HK-2 (cell line): ENCODE results near the gene DBX1.
A peak's percentile ranks its signal among the peaks of the same experiment; 100 is the strongest.
"Not testable (repeated sequence)": the region's sequence is repeated elsewhere in the genome, so short reads cannot be mapped to it uniquely, and the experiment has no call there.

Experiments
- DNase-seq: peaks from one replicate; pipeline ENCODE4 v3.0.0-alpha.2; 2018; ENCODE audit not compliant: unreplicated experiment

DBX1 gene

DNA sequence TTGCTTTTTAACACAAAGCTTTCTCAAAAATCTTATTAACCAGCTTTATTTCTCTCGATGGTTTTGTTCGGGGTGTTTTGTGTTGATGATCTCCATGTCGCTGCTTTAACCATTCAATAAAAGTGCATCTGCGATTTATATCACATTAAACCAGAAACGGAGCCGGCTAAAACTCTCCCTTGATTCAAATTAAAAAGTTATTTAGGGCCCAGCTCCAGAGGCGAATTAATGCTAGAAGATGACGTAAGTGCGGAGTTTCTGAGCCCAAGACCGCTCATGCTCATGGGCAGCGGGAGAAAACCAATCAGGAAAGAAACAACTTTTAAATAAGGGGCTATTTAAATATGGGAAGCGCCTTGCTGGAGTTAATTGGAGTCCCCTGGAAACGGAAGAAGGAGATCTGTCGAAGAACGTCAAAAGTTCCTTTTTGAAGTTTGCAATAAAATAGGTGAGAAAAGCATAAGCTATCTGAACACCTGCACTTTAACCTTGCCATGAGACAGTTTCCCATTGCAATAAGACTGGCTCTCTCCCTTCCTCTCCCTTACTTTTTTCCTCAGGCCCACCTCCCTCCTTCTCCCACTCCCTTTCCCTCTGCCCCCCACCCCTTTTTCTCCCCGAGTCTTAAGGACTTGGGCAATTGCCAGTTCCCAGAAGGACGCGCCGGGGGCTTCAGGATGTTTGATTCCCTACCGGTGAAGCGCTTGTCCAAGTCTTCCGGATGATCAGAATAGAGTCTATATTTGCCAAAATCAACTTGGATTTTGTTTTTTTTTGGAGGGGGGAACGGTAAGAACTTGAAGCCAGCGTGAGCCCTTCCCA is 1.9 kb upstream of the DBX1 start:
- no peak for DNase-seq

DNA sequence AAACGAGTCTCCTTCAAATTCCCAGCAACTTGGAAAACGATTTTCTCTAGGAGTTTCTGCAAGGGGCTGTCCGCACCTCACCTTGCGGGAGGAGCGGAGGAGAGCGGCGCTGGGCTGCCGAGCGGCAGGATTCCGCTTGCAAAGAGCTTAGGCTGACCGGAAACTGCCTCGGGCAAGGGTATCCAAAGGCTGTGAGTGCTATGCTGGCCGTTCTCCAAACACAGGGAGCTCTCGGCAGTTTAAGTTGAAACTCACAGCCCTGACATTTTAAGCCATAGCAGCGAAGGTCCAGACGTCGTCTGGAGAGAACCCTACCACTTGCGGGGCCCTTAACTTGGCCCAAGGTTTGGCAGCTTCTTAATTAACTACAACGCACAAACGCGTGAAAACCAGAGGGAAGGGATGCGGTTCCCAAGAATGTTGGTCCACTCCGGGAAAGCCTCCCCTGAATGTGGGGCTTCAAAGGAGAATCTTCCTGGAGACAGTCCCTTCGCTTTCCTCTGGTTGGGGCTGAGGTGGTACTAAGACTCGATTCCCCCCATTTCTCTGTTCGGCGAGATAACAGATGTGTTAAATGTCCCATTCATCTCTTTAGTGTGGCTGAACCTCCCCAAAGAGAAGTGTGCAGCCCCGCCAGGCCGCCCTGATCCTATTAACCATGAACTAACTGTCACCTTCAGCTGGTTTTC is 1.1 kb upstream of the DBX1 start:
- DNase-seq = no peak

DNA sequence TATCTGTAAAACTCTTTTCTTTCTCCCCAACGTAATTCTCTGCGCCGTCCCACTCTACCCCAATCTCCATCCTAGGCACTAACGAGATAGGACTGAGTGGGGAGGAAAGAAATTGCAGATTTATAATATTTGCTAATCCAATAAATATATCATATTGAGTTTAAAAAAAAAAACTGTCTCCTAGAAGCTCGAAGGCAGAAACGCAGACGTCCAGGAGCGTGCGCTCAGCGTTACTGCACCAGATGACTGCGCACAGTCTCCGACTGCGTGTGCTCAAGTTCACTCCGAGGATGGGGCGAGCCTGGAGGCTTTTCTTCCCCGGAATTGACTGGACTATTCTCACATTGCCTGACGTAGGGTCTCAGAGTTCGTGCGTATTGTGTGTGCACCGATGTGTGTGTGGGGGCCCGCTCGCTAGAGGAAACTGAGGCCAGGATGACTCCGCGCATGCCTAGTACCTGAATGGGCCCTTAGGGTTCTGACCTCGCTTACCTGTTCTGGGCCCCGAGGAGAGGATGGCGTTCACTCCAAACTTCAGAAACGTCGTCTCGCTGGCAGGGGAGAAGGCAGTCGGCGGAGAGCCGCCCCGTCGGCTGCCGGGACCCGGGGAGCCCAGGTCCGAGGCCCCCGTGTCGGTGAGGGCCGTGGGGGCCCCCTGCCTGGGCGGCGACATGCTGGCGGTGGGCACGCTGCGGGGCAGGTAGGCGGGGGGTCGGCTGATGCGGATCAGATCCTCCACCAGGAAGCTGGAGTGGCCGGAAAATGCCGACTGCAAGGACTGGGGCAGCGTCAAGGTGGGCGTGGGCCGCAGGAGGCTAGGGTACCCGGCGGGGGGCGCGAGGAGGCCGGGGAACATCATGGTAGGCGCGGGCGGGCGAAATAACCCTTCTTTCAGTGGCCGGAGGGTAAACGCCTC is 551 bp downstream of the DBX1 start:
- DNase-seq = no peak

DNA sequence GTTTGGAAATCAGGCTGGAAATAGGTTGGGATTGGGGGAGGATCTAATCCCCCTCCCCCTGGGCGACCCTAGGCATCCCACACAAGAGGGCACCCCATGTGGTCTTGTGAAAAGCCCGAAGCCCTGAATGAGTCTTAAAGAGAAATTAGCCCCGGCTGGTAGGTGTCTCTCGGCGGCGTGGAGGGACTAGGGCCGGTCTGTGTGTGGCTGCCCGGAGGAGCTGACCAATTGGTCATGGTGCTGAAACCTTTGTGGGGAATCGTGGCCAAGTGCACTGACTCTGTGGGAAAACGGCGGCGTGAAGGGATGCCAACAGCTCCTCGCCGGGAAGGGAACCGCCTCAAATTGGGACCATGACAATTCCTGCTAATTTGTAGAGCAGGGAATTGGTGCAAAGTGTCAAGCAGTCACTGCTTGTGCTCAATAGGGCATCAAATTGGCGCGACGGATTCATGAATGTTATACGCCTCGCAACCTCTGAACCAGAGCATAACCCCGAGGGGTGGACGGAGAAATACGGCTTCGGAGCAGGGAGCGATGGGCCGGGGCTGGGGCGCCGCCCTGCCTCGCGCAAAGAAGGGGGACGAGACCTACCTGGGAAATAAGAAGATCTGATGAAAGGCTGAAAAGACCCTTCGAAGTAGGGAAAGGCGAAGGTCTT is 1.5 kb downstream of the DBX1 start:
- peak; percentile 26 for DNase-seq

DNA sequence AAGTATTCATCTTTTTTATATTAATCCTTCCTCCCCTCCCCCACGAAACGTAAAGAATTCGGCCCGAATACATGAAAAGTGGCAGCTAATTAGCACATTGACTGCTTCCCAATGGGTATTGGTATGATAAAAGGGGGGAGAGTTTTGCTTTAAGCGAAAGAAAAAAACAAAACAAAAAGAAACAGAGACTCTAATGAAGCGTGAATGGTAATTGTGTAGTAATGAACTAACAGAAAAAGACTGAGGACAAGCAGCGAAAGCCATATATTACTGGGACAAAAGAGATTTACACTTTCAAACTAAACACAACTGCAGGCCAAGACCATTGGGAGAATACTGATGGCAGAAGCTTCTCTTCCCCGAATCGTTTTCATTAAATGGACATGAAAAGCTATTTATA is 2.5 kb downstream of the DBX1 start:
- no peak for DNase-seq

DNA sequence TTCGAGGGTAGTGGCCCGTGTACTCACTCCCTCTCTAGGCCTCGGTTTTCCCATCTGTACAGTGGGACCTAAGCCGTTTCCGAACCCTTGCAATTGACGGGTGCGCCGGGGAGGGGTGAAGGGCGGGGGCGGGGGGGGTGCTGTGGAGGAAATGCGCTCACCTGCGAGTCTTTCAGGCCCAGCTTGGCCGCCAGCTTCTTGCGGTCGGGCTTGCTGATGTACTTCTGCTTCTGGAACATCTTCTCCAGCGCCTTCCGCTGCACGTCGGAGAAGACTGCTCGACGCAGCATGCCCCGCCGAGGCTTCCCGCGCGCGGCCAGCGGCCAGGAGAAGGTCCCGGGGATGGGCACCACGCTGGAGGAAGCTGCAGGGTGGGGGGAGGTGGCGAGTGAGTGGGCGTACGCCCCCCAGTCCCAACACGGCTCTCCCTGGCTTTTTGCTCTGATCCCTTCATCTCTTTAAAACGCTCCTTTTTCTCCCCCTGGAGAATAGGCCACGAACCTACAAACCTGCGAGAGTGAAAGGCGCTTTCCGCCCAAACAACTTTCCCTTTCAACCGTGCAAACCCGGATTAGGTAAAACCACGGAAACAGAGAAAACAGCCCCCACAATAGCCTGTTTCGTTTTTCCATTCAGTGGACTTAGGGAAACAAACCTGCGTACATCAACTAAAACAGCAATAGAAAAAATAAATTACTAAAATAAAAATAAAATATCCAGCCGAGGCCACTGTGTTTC is 3.2 kb downstream of the DBX1 start:
- no peak for DNase-seq

DNA sequence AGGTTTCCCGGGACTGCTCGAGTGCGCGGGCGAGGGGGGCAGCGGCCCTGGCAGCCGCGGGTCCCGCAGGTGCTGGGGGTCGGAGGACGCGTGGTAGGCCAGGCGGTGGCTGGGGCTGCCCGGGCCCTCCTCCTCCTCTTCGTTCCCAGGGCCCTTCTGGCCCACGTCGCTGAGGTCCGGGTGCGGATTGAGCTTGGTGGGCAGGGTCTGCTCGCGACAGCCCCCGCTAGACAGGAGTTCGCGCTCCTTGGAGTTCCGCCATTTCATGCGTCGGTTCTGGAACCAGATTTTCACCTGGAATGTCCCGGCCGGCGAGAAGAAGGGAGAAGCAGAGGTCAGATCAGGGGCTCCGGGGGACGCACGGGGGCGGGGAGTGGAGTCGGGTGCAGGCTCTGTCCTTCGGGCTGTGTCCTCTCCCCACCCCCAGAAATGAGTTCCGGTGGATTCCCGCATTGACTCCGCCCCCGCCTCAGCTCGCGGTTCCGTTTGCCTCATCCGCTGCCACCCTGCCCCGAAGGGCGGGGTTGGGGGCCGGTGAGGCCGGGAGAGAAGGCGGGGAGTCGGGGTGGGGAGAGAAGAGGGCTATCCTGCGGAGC is 3.9 kb downstream of the DBX1 start:
- peak; percentile 7 for DNase-seq

DNA sequence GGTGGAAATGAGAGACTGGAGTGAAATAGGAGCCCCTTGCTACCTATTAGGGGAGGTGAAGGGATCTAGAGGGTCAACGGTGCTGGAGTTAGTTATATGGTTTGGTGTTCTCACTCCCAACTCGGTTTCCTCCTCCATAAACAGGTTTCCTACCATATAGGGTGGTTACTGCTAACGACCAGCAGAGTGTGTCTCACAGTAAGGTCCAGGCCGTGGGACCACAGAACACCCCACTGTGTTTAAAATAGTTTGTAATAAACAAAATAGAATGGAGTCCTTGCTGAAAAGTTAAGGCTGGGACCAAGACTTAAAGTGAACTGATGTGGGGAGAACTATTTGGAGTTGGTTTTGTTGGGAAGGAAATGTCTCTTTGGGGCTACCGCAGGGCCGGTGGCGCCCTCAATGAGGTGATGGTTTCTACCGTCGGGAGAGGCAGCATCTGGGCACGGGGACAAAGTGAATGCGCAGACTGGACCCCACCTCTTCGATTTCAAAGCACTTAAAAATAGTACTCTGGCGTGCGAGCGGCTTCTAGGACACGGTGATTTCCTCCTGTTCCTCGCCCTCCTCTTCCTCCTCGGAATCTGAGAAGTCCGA is 4.5 kb downstream of the DBX1 start:
- no peak for DNase-seq

DNA sequence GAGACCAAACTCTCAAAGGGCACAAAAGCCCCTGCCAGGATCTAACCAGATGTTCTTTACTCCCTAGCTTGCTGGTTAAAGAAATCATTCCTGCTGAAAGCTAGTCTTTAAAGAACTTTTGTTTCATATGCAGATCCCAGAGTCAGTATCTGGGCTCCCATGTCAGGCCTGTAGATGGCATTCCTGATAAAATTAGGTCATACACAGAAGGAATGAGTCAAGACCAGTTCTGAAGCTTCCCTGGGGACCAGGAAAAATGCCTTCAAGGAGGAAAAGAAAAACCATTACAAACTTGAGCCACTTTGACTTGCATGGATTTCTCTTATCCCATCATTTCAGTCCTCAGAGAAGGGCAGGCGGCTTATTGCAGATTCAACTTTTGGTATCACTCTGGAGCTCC is 5.9 kb downstream of the DBX1 start:
- no peak for DNase-seq

DNA sequence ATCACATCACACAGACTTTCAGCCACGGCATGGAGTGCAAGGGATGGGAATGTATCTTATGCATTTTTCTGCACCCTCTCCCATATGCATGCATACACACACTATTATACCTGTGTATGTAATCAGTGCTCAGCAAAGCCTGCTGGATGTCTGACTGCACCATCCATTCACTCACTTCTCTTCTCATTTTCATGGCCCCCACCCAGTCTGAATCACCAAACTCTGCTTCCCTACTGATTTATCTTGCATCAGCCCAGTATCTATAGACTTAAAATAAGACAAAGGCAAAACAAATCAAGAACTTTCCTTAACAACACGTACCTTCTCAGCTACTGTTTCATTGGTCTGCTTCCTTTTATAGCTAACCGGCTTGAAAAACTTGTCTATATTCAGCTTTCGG is 21.6 kb downstream of the DBX1 start:
- no peak for DNase-seq

DNA sequence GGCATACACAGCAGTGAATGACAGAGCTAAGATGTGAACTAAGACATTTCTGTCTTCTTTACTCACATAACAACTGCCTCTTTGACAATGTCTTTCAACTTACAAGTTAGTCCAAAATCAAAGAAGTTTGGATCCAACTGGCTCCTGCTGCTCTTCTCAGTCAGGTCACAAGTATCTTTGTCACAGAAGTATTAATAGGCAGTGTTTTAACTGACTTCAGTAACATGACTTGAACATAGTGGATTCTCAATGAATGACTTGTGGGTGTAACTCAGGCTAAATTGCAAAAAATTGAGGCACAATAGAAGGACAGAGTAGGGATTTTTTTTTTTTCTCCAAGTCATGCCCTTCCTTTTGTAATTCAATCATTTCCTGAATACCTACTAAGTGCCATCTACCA is 22.6 kb downstream of the DBX1 start:
- no peak for DNase-seq

DNA sequence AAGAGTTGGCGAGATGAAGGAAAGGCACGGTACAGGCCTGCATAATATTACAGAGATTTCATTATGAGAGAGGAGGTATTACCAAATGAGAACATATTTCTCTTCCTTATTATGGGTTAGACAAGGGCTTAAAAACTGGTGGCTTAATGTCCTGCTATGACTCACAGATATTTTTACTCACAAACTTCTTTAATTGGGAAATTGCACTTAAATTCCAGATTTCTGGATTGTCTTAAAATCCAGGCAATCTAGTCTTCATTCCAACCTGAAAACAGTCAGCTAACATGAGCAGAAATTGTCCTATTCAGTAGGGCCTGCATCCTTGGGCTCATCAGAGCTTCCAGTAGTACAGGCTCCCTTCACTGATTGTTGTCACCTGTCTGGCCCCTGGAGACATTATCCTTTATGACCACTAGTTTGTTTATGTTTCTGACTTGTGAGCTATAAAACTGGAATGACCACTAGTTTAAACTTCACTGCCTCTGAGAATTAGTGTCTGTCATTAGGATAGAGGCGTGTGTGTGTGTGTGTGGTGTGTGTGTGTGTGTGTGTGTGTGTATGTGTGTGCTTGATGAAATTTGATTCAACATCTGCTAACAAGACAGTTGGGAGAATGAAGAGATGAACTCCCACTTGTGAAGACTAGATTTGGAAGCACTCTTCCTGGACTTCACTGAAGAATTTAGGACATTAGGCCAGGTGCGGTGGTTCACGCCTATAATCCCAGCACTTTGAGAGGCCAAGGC is 25.1 kb downstream of the DBX1 start:
- no peak for DNase-seq

DNA sequence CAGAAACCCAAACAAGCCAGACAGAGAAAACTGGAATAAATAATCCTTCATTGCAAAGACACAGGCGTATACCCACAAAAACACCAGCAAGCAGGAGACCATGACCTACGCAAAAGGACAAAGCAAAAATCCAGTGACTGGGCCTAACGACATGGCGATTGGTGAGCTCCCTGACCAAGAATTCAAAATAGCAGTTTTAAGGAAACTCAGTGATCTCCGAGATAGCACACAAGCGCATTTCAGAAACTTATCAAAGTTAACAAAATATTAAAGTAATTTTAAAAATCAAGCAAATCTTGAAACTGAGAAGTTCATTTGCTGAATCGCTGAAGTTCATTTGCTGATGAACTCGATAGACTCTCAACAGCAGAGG is 27.6 kb downstream of the DBX1 start:
- no peak for DNase-seq

DNA sequence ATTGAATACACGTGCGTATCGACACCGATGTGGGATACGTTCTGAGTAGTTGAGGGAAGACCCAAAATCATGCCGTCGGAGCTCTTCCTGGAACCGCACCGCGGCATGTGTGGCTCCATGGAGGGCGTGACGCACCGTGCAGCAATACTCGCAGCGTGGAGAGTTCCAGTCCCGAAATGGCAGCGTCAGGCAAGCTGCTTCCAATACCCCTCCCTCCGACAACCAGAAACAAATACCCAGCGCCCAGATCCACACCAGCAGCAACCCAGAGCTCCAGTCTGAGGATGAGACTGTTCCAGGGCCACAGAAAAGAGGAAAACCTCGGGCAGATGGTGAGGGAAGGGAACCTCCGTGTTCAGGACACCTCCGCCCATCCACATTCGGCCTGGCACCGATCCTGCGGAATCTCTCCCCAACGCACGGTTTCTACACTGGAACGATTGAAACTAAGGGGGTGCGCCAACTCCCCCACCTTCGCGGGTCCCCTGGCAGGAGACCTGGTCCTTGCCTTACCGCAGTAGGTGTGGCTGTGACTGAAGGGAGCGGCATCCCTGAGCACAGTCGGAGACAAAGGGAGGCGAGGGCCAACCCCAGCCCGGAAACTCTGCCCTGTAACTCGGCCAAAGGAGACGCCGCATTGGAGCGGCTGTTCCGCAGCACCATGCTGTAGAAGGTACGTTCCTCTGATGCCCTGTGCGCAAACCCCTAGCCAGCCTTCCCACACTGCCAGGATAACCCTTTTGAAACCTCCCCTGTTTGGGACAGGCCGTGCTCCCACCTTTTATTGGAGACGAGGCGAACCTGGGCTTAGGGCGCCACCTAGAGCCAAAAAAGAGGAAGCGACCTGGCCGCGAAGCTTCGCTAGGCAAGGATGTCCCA is 28.2 kb downstream of the DBX1 start:
- peak; percentile 44 for DNase-seq

DNA sequence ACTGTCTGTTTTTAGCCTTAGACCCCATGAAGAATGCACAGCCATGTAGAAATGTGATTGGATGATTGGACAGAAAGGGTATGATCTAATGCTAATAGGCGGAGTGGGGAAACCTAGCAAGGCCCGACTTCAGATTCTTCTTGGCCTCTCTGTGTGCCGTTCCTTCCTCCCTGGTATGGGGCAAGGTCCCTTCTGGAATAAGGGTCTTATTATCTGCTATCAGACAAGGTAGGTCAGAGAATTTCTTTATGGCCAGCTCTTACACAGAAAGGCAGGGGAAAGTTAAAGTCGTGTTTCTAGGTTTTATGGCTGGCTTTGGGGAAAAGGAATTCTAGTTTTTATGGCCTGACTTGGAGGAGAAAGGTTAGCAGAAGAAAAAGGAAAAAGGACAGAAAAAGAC is 30.6 kb downstream of the DBX1 start:
- DNase-seq = no peak

DNA sequence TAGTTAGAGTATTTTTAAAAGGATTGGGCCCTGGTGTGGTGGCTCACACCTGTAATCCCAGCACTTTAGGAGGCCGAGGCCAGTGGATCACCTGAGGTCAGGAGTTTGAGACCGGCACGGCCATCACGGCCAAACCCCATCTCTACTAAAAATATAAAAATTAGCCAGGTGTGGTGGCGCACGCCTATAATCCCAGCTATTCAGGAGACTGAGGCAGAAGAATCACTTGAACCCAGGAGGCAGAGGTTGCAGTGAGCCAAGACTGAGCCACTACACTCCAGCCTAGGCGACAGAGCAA is 31.8 kb downstream of the DBX1 start:
- not testable (repeated sequence) for DNase-seq

DNA sequence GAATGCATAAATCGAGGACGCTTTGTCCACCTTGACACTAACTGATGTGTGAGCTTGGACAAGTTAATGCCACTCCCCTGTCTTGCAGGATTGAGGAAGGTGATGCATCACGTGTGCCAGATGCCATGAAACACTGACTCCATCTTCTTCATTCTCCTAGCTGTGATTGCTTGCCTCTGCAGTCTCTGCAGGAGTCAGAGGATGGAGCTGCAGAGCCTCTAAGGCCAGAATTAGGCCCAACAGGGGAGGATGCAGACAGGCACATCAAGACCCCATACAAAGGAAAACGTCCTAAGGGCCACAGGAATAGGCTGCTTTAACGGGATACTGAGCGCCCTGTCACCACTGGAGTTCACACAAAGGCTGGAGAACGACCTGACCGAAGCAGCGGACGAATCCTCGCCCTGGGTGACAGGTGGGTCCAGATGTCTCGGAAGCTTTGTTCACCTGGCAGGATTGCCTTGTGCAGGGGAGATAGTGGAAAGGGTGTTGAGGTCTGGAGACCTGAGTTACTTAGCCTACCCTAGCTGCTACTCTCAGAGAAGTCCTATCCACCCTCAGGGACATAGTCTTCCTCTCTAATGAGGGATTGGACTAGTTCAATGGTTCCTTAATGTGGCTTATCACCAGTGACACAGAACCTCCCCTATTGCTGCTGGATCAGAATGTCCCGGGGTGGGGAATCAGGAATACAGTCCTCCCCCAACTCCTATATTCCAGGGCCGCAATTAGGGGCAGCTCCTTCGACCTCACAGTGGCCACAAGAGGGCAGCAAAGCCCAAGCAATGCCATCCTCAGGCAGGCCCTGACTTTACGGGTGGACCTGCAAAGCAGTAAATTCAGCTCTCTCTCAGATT is 32.4 kb downstream of the DBX1 start:
- DNase-seq = peak; percentile 69

DNA sequence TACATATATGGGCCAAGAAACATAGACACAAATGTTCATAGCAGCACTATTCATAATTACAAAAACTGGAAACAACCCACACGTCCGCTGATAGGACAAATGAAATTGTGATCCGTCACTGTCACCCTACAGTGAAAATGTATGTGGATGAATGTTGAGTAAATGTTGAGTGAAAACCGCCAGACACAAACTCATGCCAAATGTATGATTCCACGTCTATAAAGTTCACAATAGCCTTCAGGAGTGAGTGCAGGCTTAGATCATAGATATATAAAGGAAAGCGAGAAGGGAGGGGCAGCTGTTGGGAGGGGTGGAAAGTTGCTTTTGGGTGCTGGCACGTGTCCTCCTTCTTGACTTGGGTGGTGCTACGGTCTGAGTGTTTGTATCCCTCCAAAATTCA is 33.6 kb downstream of the DBX1 start:
- DNase-seq = no peak
